ENCODE results near the gene BHLHA15.

Gene BHLHA15

DNA sequence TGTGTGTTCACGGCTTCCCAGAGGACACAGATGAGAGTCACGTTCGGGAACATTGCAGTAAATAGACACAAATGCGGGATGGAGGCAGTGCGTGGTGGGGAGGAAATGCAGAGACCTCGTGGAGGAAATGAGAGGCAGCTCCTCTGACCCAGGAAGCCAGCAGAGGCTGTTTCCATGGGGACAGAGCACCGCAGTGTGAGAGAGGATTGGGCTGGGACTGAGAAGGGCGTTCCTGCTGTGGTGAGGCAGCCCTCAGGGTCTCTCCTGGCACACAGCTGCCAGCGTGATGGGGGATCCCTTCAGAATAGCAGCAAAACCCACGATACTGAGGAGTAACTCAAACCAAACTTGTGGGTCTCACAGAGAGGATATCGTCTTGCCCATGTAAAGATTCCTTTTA, 21.7 kb upstream of the BHLHA15 start:
- no peak for DNase-seq

- DNase-seq = no peak
Measured at GRCh38 chr7:98191668-98192431, 19.4 kb upstream of the BHLHA15 start.

- DNase-seq = no peak
Measured at GRCh38 chr7:98192781-98193457, 18.3 kb upstream of the BHLHA15 start.

DNA sequence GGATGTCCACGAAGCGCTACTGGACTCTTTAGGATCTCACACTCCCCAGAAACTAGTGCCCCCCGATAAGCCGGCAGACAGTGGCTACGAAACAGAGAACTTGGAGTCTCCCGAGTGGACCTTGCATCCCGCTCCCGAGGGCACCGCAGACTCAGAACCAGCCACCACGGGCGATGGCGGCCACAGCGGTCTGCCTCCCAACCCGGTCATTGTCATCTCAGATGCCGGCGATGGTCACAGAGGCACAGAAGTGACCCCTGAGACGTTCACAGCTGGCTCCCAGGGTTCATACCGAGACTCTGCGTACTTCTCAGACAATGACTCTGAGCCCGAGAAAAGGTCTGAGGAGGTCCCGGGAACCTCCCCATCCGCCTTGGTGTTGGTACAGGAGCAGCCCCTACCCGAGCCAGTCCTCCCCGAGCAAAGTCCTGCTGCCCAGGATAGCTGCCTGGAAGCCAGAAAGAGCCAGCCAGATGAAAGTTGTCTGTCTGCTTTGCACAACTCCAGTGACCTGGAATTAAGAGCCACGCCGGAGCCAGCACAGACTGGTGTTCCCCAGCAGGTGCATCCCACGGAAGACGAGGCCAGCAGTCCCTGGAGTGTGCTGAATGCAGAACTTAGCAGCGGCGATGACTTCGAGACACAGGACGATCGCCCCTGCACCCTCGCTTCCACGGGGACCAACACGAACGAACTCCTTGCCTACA, 17.6 kb upstream of the BHLHA15 start:
- DNase-seq = no peak

DNA sequence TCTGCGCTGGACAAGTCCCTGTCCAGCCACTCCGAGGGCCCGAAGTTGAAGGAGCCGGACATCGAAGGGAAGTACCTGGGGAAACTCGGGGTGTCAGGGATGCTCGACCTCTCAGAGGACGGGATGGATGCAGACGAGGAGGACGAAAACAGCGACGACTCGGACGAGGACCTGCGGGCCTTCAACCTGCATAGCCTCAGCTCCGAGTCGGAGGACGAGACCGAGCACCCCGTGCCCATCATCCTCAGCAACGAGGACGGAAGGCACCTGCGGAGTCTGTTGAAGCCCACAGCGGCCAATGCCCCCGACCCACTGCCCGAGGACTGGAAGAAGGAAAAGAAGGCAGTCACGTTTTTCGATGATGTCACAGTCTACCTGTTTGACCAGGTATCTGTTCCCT, 17.1 kb upstream of the BHLHA15 start:
- no peak for DNase-seq

DNA sequence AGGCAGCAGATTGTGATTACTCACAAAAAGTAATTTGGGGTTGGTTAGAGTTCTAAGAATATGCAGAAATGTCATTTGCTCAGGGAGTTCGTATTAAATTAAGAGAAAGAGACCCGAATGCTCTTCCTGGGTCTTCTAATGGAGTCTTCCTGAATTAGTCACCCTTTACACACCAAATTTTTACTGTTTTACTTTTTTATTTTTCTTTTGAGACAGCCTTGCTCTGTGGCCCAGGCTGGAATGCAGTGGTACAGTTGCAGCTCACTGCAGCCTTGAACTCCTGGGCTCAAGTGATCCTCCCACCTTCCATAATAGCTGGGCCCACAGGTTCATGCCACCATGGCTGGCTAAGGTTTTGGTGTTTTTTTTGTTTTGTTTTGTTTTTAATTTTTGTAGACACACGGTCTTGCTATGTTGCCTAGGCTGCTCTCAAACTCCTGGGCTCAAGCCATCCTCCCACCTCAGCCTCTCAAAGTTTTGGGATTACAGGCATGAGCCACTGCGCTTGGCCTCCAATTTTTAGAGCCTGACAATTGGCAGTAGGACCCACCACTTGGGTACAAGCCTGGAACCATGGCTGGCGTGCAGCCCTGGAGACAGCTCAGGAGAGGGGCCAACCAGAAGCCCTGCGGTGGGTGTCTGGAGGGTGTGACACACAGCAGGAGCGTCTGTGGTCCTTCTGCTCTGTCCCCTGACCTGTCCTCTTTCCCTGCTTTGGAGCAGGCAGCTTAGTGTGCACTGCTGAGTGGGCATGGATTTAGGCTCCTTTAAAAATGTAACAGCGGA, 16.4 kb upstream of the BHLHA15 start:
- no peak for DNase-seq

DNA sequence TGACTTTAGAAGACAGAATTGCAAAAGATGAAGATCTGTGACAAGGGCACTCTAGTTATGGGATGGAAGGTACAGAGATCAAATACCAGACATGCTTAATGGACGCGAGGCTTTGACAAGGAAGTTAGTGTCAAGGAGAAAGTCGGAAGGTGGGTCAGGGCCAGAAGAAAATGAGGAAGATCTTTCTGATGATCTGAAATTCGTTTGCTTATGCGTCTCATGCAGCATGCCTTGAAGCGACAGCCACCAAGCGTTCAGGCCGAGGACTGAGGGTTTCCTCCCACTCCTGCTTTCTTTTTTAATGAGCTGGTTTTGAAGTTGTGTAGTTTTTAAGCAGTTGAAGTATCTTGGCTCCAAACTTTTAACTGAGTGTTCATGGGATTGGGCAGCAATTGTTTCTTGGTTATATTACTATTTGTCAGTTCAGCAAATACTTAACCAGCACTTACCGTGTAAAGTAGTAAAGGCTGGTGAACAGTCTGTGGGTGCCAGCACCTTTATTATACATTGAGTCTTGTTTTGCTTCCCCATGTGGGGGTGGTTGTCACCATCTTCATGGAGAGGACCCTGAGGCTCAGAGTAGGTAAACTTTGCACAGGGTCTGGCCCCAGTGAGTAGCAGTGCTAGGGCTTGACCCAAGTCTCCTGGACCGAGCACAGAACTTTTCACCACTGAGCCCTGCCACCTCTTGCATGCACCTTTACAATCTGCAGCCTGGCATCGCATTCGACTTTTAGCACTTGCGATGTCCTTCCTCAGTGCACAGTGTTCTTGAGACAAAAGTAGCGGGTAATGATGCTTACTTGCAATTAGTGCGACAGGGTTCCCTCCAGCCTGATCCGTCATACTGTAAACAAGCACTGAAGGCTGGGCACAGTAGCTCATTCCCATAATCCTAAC, 14.3 kb upstream of the BHLHA15 start:
- no peak for DNase-seq

GRCh38 chr7:98199131-98199530, 12.1 kb upstream of the BHLHA15 start:
- DNase-seq = no peak

- DNase-seq = no peak
Measured at GRCh38 chr7:98200364-98200763, 10.9 kb upstream of the BHLHA15 start.

- DNase-seq = peak; percentile 21
Measured at GRCh38 chr7:98202367-98203195, 8.7 kb upstream of the BHLHA15 start.

- no peak for DNase-seq
Measured at GRCh38 chr7:98203261-98203963, 7.8 kb upstream of the BHLHA15 start.

DNA sequence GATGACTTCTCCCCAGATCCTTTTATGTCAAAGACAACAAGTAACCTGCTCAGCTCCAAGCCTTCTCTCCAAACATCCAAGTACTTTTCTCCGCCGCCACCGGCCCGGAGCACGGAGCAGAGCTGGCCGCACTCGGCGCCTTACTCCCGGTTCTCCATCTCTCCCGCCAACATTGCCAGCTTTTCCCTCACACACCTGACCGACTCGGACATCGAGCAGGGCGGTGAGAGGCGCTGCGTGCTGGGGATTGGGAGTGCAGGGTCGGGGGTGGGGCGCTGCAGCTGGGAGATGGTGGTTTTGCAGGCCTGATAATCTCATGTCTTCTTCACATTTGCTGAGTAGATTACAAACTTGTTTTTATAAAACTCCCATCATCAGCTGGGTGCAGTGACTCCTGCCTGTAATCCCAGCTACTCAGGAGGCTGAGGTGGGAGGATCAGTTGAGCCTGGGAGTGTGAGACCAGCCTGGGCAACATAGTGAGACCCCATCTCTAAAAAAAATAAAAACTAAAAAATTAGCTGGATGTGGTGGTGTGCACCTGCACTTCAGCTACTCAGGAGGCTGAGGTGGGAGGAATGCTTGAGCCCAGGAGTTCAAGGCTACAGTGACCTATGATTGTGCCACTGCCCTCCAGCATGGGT, 7.2 kb upstream of the BHLHA15 start:
- no peak for DNase-seq

- no peak for DNase-seq
Measured at GRCh38 chr7:98204670-98205069, 6.6 kb upstream of the BHLHA15 start.

GRCh38 chr7:98205162-98205845, 5.9 kb upstream of the BHLHA15 start:
- no peak for DNase-seq

GRCh38 chr7:98206451-98207330, 4.5 kb upstream of the BHLHA15 start:
- DNase-seq = no peak

- DNase-seq = no peak
Measured at GRCh38 chr7:98209166-98209920, 1.9 kb upstream of the BHLHA15 start.

GRCh38 chr7:98210513-98211220, 572 bp upstream of the BHLHA15 start:
- no peak for DNase-seq
